ENCODE measurements around the gene ASB5.

Gene ASB5

GRCh38 chr4:176191974-176192373 lies 77.0 kb downstream of the ASB5 start:
- Histone ChIP-seq H3K9me3 (ENCODE audit: insufficient read depth, low read depth, low read length) (no peaks in the 10 kb centered on the region), H3K23ac (ENCODE audit: low read length) (no peak overlapping the region), H2BK120ac (ENCODE audit: insufficient read depth, low read length, poor library complexity) (no peak overlapping the region), H3K36me3 (ENCODE audit: control insufficient read depth in 1 of 2, insufficient read depth in 2 of 2, low read length in 2 of 2) (no peaks in the 10 kb centered on the region), H2BK5ac (ENCODE audit: low read depth, low read length, poor library complexity) (no peak overlapping the region), H3K14ac (ENCODE audit: low read length) (no peak overlapping the region), H3K79me1 (ENCODE audit: low read length) (no peaks in the 10 kb centered on the region), H4K12ac (ENCODE audit: low read depth, low read length) (no peak overlapping the region), H3K18ac (ENCODE audit: low read length) (no peak overlapping the region), H4K91ac (ENCODE audit: low read depth, low read length) (no peak overlapping the region), H3K4me3 (ENCODE audit: low read depth, low read length) (no peak overlapping the region), H4K8ac (ENCODE audit: low read depth, low read length) (no peak overlapping the region), H3K4ac (ENCODE audit: low read depth, low read length) (no peak overlapping the region), H3K79me2 (ENCODE audit: control insufficient read depth, insufficient read depth, low read length, poor library complexity) (no peaks in the 10 kb centered on the region), H3K4me2 (ENCODE audit: low read length) (no peak overlapping the region), H3K27me3 (ENCODE audit: insufficient read depth, low read length) (no peaks in the 10 kb centered on the region), H2AFZ (ENCODE audit: insufficient read depth, low read length, poor library complexity) (no peak overlapping the region), H2BK12ac (ENCODE audit: low read length) (no peak overlapping the region), H3K27ac (ENCODE audit: low read depth, low read length) (no peak overlapping the region), H2AK5ac (ENCODE audit: low read length) (no peak overlapping the region), H3K4me1 (ENCODE audit: control insufficient read depth in 1 of 2, insufficient read depth in 2 of 2, low read length in 2 of 2) (no peaks in the 10 kb centered on the region), H3K9ac (ENCODE audit: low read length) (no peak overlapping the region)
- WGBS (ENCODE audit: extremely low coverage, insufficient coverage, insufficient read length) = no CpG with 5 or more reads among the region's 1 CpG
- no peak for DNase-seq

- Histone ChIP-seq H2AK5ac (ENCODE audit: low read length) (no peak overlapping the region), H3K9me3 (ENCODE audit: insufficient read depth, low read depth, low read length) (no peaks in the 10 kb centered on the region), H3K27me3 (ENCODE audit: insufficient read depth, low read length) (no peaks in the 10 kb centered on the region), H3K23ac (ENCODE audit: low read length) (no peak overlapping the region), H3K79me2 (ENCODE audit: control insufficient read depth, insufficient read depth, low read length, poor library complexity) (no peaks in the 10 kb centered on the region), H3K4ac (ENCODE audit: low read depth, low read length) (no peak overlapping the region), H3K9ac (ENCODE audit: low read length) (no peak overlapping the region), H2BK120ac (ENCODE audit: insufficient read depth, low read length, poor library complexity) (no peak overlapping the region), H2AFZ (ENCODE audit: insufficient read depth, low read length, poor library complexity) (no peak overlapping the region), H3K4me3 (ENCODE audit: low read depth, low read length) (no peak overlapping the region), H3K4me2 (ENCODE audit: low read length) (no peak overlapping the region), H2BK12ac (ENCODE audit: low read length) (no peak overlapping the region), H4K8ac (ENCODE audit: low read depth, low read length) (no peak overlapping the region), H3K27ac (ENCODE audit: low read depth, low read length) (no peak overlapping the region), H2BK5ac (ENCODE audit: low read depth, low read length, poor library complexity) (no peak overlapping the region), H3K14ac (ENCODE audit: low read length) (no peak overlapping the region), H3K18ac (ENCODE audit: low read length) (no peak overlapping the region), H3K4me1 (ENCODE audit: control insufficient read depth in 1 of 2, insufficient read depth in 2 of 2, low read length in 2 of 2) (no peaks in the 10 kb centered on the region), H4K12ac (ENCODE audit: low read depth, low read length) (no peak overlapping the region), H3K79me1 (ENCODE audit: low read length) (no peaks in the 10 kb centered on the region), H3K36me3 (ENCODE audit: control insufficient read depth in 1 of 2, insufficient read depth in 2 of 2, low read length in 2 of 2) (no peaks in the 10 kb centered on the region), H4K91ac (ENCODE audit: low read depth, low read length) (no peak overlapping the region)
- no CpG with 5 or more reads among the region's 11 CpGs for WGBS (ENCODE audit: extremely low coverage, insufficient coverage, insufficient read length)
- DNase-seq = peak; percentile 48 to 73
These were observed 78.9 kb downstream of the ASB5 start for GRCh38 chr4:176189891-176190795.

- DNase-seq = no peak
- no peak overlapping the region for H2AFZ ChIP-seq (ENCODE audit: insufficient read depth, low read length, poor library complexity)
- H3K79me1 ChIP-seq (ENCODE audit: low read length) = no peaks in the 10 kb centered on the region
- no peak overlapping the region for H3K9ac ChIP-seq (ENCODE audit: low read length)
- H3K4ac ChIP-seq (ENCODE audit: low read depth, low read length) = no peak overlapping the region
- H3K4me1 ChIP-seq (ENCODE audit: control insufficient read depth in 1 of 2, insufficient read depth in 2 of 2, low read length in 2 of 2) = no peaks in the 10 kb centered on the region
- no peak overlapping the region for H3K23ac ChIP-seq (ENCODE audit: low read length)
- H3K14ac ChIP-seq (ENCODE audit: low read length) = no peak overlapping the region
- no peak overlapping the region for H3K18ac ChIP-seq (ENCODE audit: low read length)
- no peaks in the 10 kb centered on the region for H3K36me3 ChIP-seq (ENCODE audit: control insufficient read depth in 1 of 2, insufficient read depth in 2 of 2, low read length in 2 of 2)
- no peak overlapping the region for H2BK120ac ChIP-seq (ENCODE audit: insufficient read depth, low read length, poor library complexity)
- H3K4me2 ChIP-seq (ENCODE audit: low read length) = no peak overlapping the region
- H3K27ac ChIP-seq (ENCODE audit: low read depth, low read length) = no peak overlapping the region
- no peak overlapping the region for H4K12ac ChIP-seq (ENCODE audit: low read depth, low read length)
- no peak overlapping the region for H4K8ac ChIP-seq (ENCODE audit: low read depth, low read length)
- H3K9me3 ChIP-seq (ENCODE audit: insufficient read depth, low read depth, low read length) = no peaks in the 10 kb centered on the region
- no peaks in the 10 kb centered on the region for H3K27me3 ChIP-seq (ENCODE audit: insufficient read depth, low read length)
- no peaks in the 10 kb centered on the region for H3K79me2 ChIP-seq (ENCODE audit: control insufficient read depth, insufficient read depth, low read length, poor library complexity)
- no peak overlapping the region for H2BK12ac ChIP-seq (ENCODE audit: low read length)
- no peak overlapping the region for H2BK5ac ChIP-seq (ENCODE audit: low read depth, low read length, poor library complexity)
- H2AK5ac ChIP-seq (ENCODE audit: low read length) = no peak overlapping the region
- no peak overlapping the region for H4K91ac ChIP-seq (ENCODE audit: low read depth, low read length)
- no peak overlapping the region for H3K4me3 ChIP-seq (ENCODE audit: low read depth, low read length)
These were observed 80.4 kb downstream of the ASB5 start for GRCh38 chr4:176188654-176189053.

GRCh38 chr4:176187624-176188023 lies 81.4 kb downstream of the ASB5 start:
- no peak overlapping the region for H4K12ac ChIP-seq (ENCODE audit: low read depth, low read length)
- no peak overlapping the region for H4K91ac ChIP-seq (ENCODE audit: low read depth, low read length)
- H3K4ac ChIP-seq (ENCODE audit: low read depth, low read length) = no peak overlapping the region
- WGBS (ENCODE audit: extremely low coverage, insufficient coverage, insufficient read length) = no CpG with 5 or more reads among the region's 2 CpGs
- H3K27ac ChIP-seq (ENCODE audit: low read depth, low read length) = no peak overlapping the region
- H2AFZ ChIP-seq (ENCODE audit: insufficient read depth, low read length, poor library complexity) = no peak overlapping the region
- no peak overlapping the region for H4K8ac ChIP-seq (ENCODE audit: low read depth, low read length)
- no peak overlapping the region for H2BK5ac ChIP-seq (ENCODE audit: low read depth, low read length, poor library complexity)
- no peak overlapping the region for H3K9ac ChIP-seq (ENCODE audit: low read length)
- no peaks in the 10 kb centered on the region for H3K27me3 ChIP-seq (ENCODE audit: insufficient read depth, low read length)
- no peaks in the 10 kb centered on the region for H3K9me3 ChIP-seq (ENCODE audit: insufficient read depth, low read depth, low read length)
- H3K4me3 ChIP-seq (ENCODE audit: low read depth, low read length) = no peak overlapping the region
- H2BK12ac ChIP-seq (ENCODE audit: low read length) = no peak overlapping the region
- H2AK5ac ChIP-seq (ENCODE audit: low read length) = no peak overlapping the region
- H3K79me2 ChIP-seq (ENCODE audit: control insufficient read depth, insufficient read depth, low read length, poor library complexity) = no peaks in the 10 kb centered on the region
- H3K4me1 ChIP-seq (ENCODE audit: control insufficient read depth in 1 of 2, insufficient read depth in 2 of 2, low read length in 2 of 2) = no peaks in the 10 kb centered on the region
- H3K79me1 ChIP-seq (ENCODE audit: low read length) = no peaks in the 10 kb centered on the region
- H3K14ac ChIP-seq (ENCODE audit: low read length) = no peak overlapping the region
- no peaks in the 10 kb centered on the region for H3K36me3 ChIP-seq (ENCODE audit: control insufficient read depth in 1 of 2, insufficient read depth in 2 of 2, low read length in 2 of 2)
- H2BK120ac ChIP-seq (ENCODE audit: insufficient read depth, low read length, poor library complexity) = no peak overlapping the region
- no peak overlapping the region for H3K23ac ChIP-seq (ENCODE audit: low read length)
- peak in 1 of 2 donors; percentile 22 for DNase-seq
- H3K4me2 ChIP-seq (ENCODE audit: low read length) = no peak overlapping the region
- no peak overlapping the region for H3K18ac ChIP-seq (ENCODE audit: low read length)

All from trophoblast cell (in vitro differentiated cells and primary cell).